Activated CD8-positive, alpha-beta T cell treated with anti-CD3 and anti-CD28 coated beads for 36 hours (primary cell): ENCODE results near the gene CACNA1E. TPM values are rescaled to one million over a fixed set of nuclear protein-coding genes. Genes with fewer than 3 reads are reported as not detected.
"Not testable (repeated sequence)": the region's sequence is repeated elsewhere in the genome, so short reads cannot be mapped to it uniquely, and the experiment has no call there.

ENCODE experiments used
- ATAC-seq: fragments of 200-7000 bp; cut with Tn5 transposase; one replicate; pipeline ENCODE4 v1.10.0; 2021; ENCODE audit warnings: mild to moderate bottlenecking, moderate library complexity
- CTCF ChIA-PET: fragments of 350-600 bp; sonication (Branson Sonifier 250); formaldehyde crosslinking; loops from one replicate; lab custom pipeline; 2021; ENCODE audit warnings: antibody characterized with exemption; lab: Charles Lee
- POLR2A ChIA-PET: fragments of 350-600 bp; sonication (Branson Sonifier 250); formaldehyde crosslinking; loops from one replicate; lab custom pipeline; 2021; ENCODE audit warnings: antibody characterized with exemption; lab: Charles Lee
- DNase-seq: peaks from one replicate; pipeline ENCODE4 v3.0.0-alpha.2; 2020
- H3K27ac Mint-ChIP-seq: one replicate; pipeline ENCODE4 v1.8.0; 2021; ENCODE audit warnings: mild to moderate bottlenecking, mixed read lengths
- H3K27me3 Mint-ChIP-seq: one replicate; pipeline ENCODE4 v1.8.0; 2021; ENCODE audit warnings: mixed read lengths
- H3K36me3 Mint-ChIP-seq: one replicate; pipeline ENCODE4 v1.8.0; 2021; ENCODE audit warnings: low read depth, mixed read lengths
- H3K4me1 Mint-ChIP-seq: one replicate; pipeline ENCODE4 v1.8.0; 2021; ENCODE audit warnings: low read depth, mixed read lengths
- H3K4me3 Mint-ChIP-seq: one replicate; pipeline ENCODE4 v1.8.0; 2021; ENCODE audit warnings: mild to moderate bottlenecking, moderate library complexity, mixed read lengths
- H3K9me3 Mint-ChIP-seq: one replicate; pipeline ENCODE4 v1.8.0; 2021; ENCODE audit warnings: mixed read lengths
- intact Hi-C: fragments of 100-400 bp; cut with micrococcal nuclease; formaldehyde crosslinking; loops from one replicate; pipeline ENCODE4 v1.10.0; 2022
- total RNA-seq, 2 experiments: library from RNA; stranded (reverse); gene quantifications; one replicate each; pipeline ENCODE4 v1.2.3, GENCODE V29; 2021
- TF ChIP-seq, protein P1 (sequence below): fragments of 200-600 bp; IDR thresholded peaks from one replicate; pipeline ENCODE4 v1.8.0; 2022; ENCODE audit warnings: antibody characterized with exemption, mild to moderate bottlenecking

Gene CACNA1E
- total RNA-seq, 2 experiments from 2014 or later: not detected

DNA sequence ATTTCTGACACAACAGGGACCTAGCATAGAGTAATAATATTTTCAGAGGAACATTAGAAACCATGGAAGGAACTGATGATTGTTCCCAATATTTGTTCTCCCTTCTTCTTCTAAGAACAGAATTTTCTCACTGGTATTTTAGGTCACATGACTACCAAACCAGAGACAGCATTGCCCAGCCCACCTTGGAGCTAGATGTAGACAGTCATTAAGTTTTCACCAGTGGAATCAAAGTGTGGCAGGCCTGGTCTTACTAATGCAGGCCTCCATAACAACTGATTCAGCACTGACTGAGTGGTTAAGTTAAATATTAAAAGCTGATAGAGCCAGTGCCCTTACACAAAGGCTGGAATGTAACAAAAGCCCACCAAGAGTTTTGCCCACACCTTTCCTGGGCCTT lies 333.8 kb downstream of the CACNA1E start:
- no peaks in the 10 kb centered on the region for H3K36me3 Mint-ChIP-seq
- CTCF ChIA-PET: no interaction called here
- POLR2A ChIA-PET: no interaction called here
- ATAC-seq (no peak), DNase-seq (no peak)
- H3K27ac Mint-ChIP-seq: no peak overlapping the region
- no peaks in the 10 kb centered on the region for H3K9me3 Mint-ChIP-seq
- H3K4me1 Mint-ChIP-seq: no peaks in the 10 kb centered on the region
- peaks cover 17% of the 10 kb centered on the region for H3K27me3 Mint-ChIP-seq
- TF ChIP-seq, protein P1, sequence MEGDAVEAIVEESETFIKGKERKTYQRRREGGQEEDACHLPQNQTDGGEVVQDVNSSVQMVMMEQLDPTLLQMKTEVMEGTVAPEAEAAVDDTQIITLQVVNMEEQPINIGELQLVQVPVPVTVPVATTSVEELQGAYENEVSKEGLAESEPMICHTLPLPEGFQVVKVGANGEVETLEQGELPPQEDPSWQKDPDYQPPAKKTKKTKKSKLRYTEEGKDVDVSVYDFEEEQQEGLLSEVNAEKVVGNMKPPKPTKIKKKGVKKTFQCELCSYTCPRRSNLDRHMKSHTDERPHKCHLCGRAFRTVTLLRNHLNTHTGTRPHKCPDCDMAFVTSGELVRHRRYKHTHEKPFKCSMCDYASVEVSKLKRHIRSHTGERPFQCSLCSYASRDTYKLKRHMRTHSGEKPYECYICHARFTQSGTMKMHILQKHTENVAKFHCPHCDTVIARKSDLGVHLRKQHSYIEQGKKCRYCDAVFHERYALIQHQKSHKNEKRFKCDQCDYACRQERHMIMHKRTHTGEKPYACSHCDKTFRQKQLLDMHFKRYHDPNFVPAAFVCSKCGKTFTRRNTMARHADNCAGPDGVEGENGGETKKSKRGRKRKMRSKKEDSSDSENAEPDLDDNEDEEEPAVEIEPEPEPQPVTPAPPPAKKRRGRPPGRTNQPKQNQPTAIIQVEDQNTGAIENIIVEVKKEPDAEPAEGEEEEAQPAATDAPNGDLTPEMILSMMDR: no peak
- intact Hi-C loops: no loop called here
- no peak overlapping the region for H3K4me3 Mint-ChIP-seq

DNA sequence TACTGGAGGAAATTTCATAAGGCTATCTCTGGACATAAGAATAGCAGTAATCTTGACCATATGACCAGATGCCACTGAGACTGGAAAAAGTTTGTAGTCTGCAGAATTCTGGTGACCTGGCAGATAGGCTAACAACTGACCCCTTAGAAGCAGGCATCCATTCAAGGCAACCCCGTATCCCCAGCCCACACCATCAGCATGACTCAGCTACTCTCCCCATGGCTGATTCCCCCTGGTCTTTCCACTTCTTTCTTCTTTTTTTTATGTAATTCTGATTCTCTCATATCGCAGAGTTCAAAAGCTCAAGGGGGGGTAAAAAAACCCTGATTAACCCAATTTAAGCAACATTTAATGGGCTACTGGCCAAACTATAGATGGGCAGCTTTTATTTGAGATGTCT lies 335.1 kb downstream of the CACNA1E start:
- no peak overlapping the region for H3K27ac Mint-ChIP-seq
- ChIA-PET POLR2A (no interaction called here), CTCF (no interaction called here)

DNA sequence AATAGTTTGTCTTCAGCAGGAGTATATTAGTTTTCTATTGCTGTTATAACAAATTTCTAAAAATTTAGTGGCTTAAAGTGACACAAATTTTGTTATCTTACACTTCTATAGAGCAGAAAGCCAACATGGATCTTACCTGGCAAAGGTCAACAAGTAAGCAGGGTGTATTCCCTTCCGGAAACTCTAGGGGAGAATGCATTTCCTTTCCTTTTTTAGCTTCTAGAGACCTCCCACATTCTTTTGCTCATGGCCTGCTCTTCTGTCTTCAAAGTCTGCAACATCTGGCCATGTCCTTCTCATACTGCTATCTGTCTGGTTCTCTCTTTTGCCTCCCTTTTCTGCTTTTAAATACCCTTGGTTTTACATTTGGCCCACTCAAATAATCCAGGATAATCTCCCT lies 335.6 kb downstream of the CACNA1E start:
- DNase-seq (no peak), ATAC-seq (no peak)
- H3K27me3 Mint-ChIP-seq: peaks cover 22% of the 10 kb centered on the region
- H3K4me1 Mint-ChIP-seq: no peaks in the 10 kb centered on the region
- no peaks in the 10 kb centered on the region for H3K36me3 Mint-ChIP-seq
- H3K9me3 Mint-ChIP-seq: no peaks in the 10 kb centered on the region
- POLR2A ChIA-PET: no interaction called here
- intact Hi-C loops: no loop called here
- CTCF ChIA-PET: no interaction called here
- H3K4me3 Mint-ChIP-seq: no peak overlapping the region
- H3K27ac Mint-ChIP-seq: no peak overlapping the region
- TF ChIP-seq, protein P1: no peak

More for the DNA sequence above, 335.1 kb downstream of the CACNA1E start:
- Mint-ChIP-seq H3K36me3 (no peaks in the 10 kb centered on the region), H3K4me1 (no peaks in the 10 kb centered on the region), H3K4me3 (no peak overlapping the region), H3K9me3 (no peaks in the 10 kb centered on the region), H3K27me3 (peaks cover 20% of the 10 kb centered on the region)
- ATAC-seq: no peak
- DNase-seq: no peak
- intact Hi-C loops: no loop called here
- TF ChIP-seq, protein P1: no peak

DNA sequence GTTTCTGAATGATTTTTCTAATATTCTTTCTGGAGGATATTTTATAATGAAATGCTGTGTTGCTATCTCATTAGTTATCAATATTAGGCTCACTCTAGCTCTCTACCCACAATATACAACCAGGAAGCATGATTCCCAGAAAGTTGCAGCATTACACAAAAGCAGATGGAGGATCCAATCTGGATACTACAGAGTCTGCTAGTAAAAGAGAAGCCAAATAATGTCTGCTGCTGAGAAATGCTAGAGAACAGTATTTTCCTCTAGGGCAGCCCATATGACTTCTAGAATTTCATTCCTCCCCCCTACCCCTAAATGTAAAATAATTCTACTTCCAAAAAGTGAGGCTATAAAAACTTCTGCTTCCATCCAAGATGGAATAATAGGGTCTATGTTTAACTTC lies 338.4 kb downstream of the CACNA1E start:
- Mint-ChIP-seq H3K9me3 (peaks cover 2% of the 10 kb centered on the region), H3K27ac (no peak overlapping the region), H3K4me1 (no peaks in the 10 kb centered on the region), H3K4me3 (no peak overlapping the region), H3K36me3 (no peaks in the 10 kb centered on the region), H3K27me3 (peaks cover 22% of the 10 kb centered on the region)
- ChIA-PET POLR2A (no interaction called here), CTCF (no interaction called here)
- intact Hi-C loops: no loop called here
- TF ChIP-seq, protein P1: no peak
- DNase-seq (no peak), ATAC-seq (no peak)

DNA sequence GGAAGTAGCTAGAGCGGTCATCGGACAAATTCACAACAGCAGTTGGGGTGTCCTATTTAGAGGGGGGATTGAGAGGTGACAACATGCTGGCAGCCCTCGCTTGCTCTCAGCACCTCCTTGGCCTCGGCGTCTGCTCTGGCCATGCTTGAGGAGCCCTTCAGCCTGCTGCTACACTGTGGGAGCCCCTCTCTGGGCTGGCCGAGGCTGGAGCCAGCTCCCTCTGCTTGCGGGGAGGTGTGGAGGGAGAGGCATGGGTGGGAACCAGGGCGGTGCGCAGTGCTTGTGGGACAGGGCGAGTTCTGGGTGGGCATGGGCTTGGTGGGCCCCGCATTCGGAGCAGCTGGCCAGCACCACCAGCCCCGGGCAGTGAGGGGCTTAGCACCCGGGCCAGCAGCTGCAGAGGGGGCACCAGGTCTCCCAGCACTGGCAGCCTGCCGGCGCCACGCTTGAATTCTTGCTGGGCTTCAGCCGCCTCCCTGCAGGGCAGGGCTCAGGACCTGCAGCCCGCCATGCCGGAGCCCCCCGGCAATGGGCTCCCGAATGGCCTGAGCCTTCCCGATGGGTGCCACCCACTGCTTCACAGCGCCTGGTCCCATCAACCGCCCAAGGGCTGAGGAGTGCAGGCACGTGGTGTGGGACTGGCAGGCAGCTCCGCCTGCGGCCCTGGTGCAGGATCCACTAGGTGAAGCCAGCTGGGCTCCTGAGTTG lies 349.0 kb downstream of the CACNA1E start:
- POLR2A ChIA-PET, DNase-seq, ATAC-seq, H3K4me3 Mint-ChIP-seq, H3K4me1 Mint-ChIP-seq, H3K27me3 Mint-ChIP-seq, H3K27ac Mint-ChIP-seq, CTCF ChIA-PET, H3K36me3 Mint-ChIP-seq: not testable (repeated sequence)
- peaks cover 17% of the 10 kb centered on the region for H3K9me3 Mint-ChIP-seq
- intact Hi-C loops: loop anchor here (10.0 kb wide), 1 partner anchor 58 kb away; no protein-coding TSS in a partner anchor
